ENCODE measurements around the gene THAP4.
A peak's percentile ranks its signal among the peaks of the same experiment; 100 is the strongest.
"Not testable (repeated sequence)": the region's sequence is repeated elsewhere in the genome, so short reads cannot be mapped to it uniquely, and the experiment has no call there.

The THAP4 gene

GRCh38 chr2:241665731-241666440 lies 28.9 kb upstream of the THAP4 start:
- DNase-seq, result no peak

DNA sequence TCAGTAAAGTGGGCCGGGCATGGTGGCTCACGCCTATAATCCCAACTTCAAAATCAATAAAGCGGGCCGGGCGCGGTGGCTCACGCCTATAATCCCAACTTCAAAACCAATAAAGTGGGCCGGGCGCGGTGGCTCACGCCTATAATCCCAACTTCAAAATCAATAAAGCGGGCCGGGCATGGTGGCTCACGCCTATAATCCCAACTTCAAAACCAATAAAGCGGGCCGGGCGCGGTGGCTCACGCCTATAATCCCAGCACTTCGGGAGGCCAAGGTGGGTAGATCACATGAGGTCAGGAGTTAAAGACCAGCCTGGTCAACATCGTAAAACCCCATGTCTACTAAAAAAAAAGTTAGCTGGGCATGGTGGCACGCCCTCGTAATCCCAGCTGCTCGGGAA lies 25.8 kb upstream of the THAP4 start:
- DNase-seq, result not testable (repeated sequence)

DNA sequence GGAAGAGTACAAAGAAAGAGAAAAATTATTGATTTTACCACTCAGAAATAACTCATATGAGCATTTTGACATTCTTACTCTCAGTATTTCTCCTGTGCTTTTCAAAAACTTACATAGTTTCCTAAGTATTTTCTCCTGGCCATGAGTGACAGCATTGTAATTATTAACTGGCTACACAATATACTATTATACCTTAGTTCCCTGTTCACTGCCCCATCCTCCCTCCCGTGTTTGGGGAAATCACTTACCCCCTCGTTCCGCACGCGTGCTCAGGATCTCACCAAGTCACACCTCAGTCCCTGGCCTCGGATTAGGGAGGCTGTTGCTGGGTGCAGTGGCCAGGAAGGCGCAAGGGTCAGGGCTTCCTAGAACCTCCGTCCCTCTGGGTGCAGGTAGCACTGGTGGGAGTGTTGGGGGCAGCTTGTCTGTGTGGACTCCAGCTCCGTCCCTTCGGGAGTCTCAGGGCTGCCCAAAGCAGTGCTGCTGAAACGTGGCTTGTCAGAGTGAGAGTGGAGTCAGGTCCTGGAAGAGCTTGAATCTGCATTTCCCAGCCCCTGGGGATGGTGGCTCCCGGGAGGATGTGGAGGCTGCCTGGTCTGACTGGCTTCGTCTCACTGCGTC lies 23.7 kb upstream of the THAP4 start:
- DNase-seq, result no peak

GRCh38 chr2:241659150-241659739 lies 22.3 kb upstream of the THAP4 start:
- DNase-seq, result peak; percentile 45

DNA sequence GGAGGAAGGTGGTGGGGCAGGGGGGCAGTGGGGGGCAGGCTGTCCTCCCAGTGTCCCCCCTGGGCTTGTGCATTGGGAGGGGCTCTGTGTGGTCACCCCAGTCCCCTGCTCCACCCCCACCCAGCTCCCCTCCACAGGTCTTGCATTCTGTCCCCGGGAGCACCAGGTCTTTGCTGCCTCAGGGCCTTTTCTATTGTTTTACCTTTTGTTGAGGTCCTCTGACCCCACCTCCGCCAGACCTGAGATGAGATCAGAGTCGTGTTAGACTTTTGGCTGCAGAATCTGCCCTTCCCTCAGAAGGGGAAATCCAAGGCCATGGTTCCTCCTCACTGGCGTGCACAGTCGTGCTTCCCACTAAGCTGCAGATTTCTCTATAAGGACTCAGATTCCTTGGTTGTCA lies 21.3 kb upstream of the THAP4 start:
- no peak for DNase-seq

GRCh38 chr2:241657786-241658254 lies 20.9 kb upstream of the THAP4 start:
- DNase-seq, result no peak

GRCh38 chr2:241656190-241656741 lies 19.3 kb upstream of the THAP4 start:
- DNase-seq, result no peak

GRCh38 chr2:241655516-241656189 lies 18.7 kb upstream of the THAP4 start:
- DNase-seq, result no peak

DNA sequence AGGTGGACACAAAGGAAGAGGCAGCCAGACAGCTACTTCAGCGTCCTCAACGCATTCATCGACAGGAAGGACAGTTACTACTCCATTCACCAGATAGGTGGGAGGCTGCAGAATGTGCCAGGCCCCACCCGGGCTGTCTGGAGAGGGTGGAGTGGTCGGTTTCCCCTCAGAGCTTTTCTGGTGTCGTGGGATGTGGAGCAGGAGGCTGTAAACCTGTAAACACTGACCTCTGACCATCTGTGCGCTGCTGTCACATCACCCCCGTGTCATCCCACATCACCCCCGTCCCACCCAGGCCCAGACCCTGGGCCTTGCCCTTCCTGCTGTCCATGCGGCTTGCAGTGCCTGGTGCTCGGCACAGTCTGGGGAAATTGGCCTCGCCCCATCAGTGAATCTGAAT lies 17.6 kb upstream of the THAP4 start:
- no peak for DNase-seq

- no peak for DNase-seq
Observed at GRCh38 chr2:241653210-241653750, 16.3 kb upstream of the THAP4 start.

DNA sequence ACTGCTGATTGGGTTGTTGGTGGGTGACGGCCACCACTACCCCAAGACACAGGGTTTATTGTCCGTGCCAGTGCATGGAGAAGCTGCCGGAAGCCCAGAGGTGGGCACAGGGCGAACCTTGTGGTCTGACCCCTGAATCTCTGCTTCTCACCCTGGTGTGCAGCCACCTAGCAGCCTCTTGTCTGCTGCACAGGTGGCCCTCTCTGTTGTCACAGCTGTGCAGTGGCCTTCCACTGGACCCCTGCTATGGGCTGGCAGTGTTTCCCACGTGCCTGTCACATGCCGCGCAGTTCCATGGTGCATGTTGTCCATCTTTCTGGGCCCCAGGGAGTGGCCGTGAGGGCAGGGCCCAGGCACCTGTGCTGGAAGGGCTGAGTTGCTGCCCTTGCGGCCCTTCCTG lies 15.8 kb upstream of the THAP4 start:
- no peak for DNase-seq

GRCh38 chr2:241652142-241652541 lies 15.2 kb upstream of the THAP4 start:
- DNase-seq, result no peak

GRCh38 chr2:241649927-241650326 lies 13.0 kb upstream of the THAP4 start:
- DNase-seq, result no peak

DNA sequence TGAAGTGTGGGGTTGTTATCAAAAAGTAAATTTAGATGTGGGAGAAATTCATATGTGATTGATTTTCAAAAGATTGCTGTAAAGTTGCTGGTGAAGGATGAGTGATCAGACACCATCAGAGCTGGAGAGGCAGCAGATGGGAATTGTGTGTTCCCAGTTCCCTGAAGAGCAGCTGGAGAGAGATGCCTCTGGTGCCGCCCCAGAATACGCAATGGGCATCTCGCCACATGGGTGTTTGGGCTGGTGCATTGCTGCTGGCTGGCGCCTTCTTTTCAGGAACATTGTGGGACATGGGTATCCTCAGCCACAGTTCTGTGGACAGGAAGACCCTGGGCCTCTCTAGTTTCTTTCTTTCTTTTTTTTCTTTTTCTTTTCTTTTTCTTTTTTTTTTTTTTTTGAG lies 12.4 kb upstream of the THAP4 start:
- DNase-seq, result no peak

DNA sequence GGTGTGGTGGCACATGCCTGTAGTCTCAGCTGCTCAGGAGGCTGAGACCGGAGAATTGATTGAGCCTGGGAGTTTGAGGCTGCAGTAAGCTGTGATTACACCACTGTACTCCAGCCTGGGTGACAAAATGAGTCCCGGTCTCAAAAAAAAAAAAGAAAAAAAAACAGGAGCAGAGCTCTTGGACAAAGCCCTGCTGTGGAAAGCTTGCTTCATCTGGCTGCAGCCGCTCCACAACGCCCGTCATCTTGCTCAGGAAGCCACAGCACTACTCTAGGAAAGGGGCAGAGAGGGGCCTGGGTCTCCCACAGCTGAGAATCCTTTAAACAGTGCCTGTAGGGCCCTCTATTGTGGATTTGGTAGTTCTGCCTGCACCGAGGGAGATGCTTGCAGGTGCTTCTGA lies 11.5 kb upstream of the THAP4 start:
- DNase-seq, result no peak

GRCh38 chr2:241645915-241646645 lies 9.1 kb upstream of the THAP4 start:
- no peak for DNase-seq

GRCh38 chr2:241645056-241645914 lies 8.3 kb upstream of the THAP4 start:
- DNase-seq, result no peak

DNA sequence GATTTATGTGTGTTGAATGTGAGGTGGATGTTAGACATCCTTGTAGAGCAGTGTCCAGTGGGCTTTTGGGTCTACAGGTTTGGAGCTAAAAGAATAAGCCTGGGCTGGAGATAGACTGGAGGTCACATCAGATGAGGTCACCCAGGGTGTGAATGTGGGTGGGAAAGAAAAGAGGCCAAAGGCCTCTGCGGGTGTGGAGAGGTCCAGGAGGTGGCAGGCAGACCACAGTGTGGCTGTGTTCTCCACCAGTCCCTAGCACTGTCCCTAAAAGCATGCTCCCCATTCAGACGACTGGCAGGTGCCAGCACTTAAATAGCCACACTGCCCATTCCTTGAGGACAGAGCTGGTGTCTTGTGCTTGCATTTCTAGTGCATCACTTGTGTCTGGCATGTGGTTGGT lies 4.7 kb upstream of the THAP4 start:
- no peak for DNase-seq

- DNase-seq, result no peak
Observed at GRCh38 chr2:241640165-241640795, 3.3 kb upstream of the THAP4 start.

DNA sequence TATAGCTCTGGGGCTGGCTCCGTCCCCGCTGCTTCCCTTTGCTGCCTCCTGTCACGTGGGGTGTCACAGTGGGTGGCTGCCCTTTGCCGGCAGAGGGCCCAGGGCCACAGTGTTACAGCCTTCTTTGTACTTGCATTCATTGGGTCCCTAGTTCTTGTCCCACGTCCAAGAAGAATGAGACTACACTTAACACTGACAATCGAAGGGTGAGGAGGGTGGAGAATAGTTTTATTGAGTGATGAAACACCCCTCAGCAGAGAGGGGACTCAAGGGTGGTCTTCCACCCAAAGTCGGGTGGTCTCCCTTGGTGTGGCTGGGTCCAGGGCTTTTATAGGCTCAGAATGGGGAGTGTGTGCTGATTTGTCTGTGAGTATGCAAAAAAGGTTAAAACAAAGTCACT lies 2.4 kb upstream of the THAP4 start:
- no peak for DNase-seq

GRCh38 chr2:241638940-241639339 lies 2.0 kb upstream of the THAP4 start:
- no peak for DNase-seq
